HG03460 (cell line): ENCODE results near the gene ZC3H10.

Experiments
- ATAC-seq: cut with Tn5 transposase; IDR thresholded peaks from one replicate; pipeline ENCODE4 v1.9.1; 2021; ENCODE audit not compliant: unreplicated experiment

ZC3H10 gene

GRCh38 chr12:56126732-56127239, 8.7 kb downstream of the ZC3H10 start:
- no peak for ATAC-seq

GRCh38 chr12:56127485-56127887, 9.4 kb downstream of the ZC3H10 start:
- ATAC-seq, result no peak

- peak; percentile 84 for ATAC-seq
Measured at GRCh38 chr12:56127888-56128669, 10.0 kb downstream of the ZC3H10 start, which contains the start of gene ESYT1. ESYT1 (plus strand) TSS chr12:56128267; CDS start chr12:56128320, 53 bp downstream.

- ATAC-seq, result no peak
Measured at GRCh38 chr12:56128670-56129205, 10.7 kb downstream of the ZC3H10 start.

GRCh38 chr12:56129206-56129941, 11.3 kb downstream of the ZC3H10 start:
- peak; percentile 35 for ATAC-seq

- ATAC-seq, result no peak
Measured at GRCh38 chr12:56129942-56130495, 12.0 kb downstream of the ZC3H10 start.

GRCh38 chr12:56130876-56131275, 12.8 kb downstream of the ZC3H10 start:
- no peak for ATAC-seq

- no peak for ATAC-seq
Measured at GRCh38 chr12:56134897-56135296, 16.8 kb downstream of the ZC3H10 start.

- ATAC-seq, result no peak
Measured at GRCh38 chr12:56137853-56138571, 19.9 kb downstream of the ZC3H10 start.

GRCh38 chr12:56141946-56142784, 24.1 kb downstream of the ZC3H10 start:
- no peak for ATAC-seq

GRCh38 chr12:56143217-56143616, 25.2 kb downstream of the ZC3H10 start:
- no peak for ATAC-seq

- ATAC-seq, result no peak
Measured at GRCh38 chr12:56143870-56144269, 25.8 kb downstream of the ZC3H10 start.

GRCh38 chr12:56145217-56145616, 27.2 kb downstream of the ZC3H10 start:
- no peak for ATAC-seq

- no peak for ATAC-seq
Measured at GRCh38 chr12:56146492-56147460, 28.7 kb downstream of the ZC3H10 start.

- no peak for ATAC-seq
Measured at GRCh38 chr12:56150563-56150962, 32.5 kb downstream of the ZC3H10 start.

GRCh38 chr12:56151672-56152131, 33.6 kb downstream of the ZC3H10 start:
- ATAC-seq, result peak; percentile 41

GRCh38 chr12:56152132-56152755, 34.2 kb downstream of the ZC3H10 start, which contains the start of gene MYL6B:
MYL6B (plus strand) TSS chr12:56152587; CDS start chr12:56153919, 1,332 bp downstream.
- ATAC-seq, result peak; percentile 84
